ENCODE data around the gene ZNF682.
"Not testable (repeated sequence)": the region's sequence is repeated elsewhere in the genome, so short reads cannot be mapped to it uniquely, and the experiment has no call there.

ZNF682 gene

GRCh38 chr19:20039203-20039723 is at the start of gene ZNF682:
TSS of gene ZNF682 (minus strand) at chr19:20039505. CDS start at chr19:20039345, 160 bp downstream.
- Histone ChIP-seq H3K27me3 (replicated peaks; ENCODE audit: control insufficient read depth, insufficient read depth, low read length) (no peaks in the 10 kb centered on the region), H3K36me3 (ENCODE audit: control insufficient read depth, insufficient read depth, low read length) (no peaks in the 10 kb centered on the region), H3K4me3 (replicated peaks; ENCODE audit: low read depth, low read length) (peak within 1 kb of the TSS; percentile 79)
- peak; percentile 72 for DNase-seq (ENCODE audit: extremely low read depth, insufficient read length)
- no peak for TF ChIP-seq CTCF (IDR thresholded peaks at IDR 0.05; ENCODE audit: insufficient read depth, low read length, poor library complexity, severe bottlenecking)

DNA sequence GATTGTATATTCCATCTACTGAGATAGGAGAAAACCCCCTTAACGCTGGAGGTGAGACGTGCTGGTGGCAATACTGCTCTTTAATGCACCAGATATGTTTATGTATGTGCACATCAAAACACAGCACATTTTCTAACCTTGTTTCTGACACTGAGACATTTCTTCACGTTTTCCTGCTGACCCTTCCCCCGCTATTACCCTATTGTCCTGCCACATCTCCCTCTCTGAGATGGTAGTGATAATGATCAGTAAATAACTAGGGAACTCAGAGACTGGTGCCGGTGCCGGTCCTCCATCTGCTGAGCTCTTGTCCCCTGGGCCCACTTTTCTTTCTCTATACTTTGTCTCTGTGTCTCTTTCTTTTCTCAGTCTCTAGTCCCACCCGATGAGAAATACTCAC is 43.6 kb upstream of the ZNF682 start:
- not testable (repeated sequence) for H3K27me3 ChIP-seq (replicated peaks; ENCODE audit: control insufficient read depth, insufficient read depth, low read length); DNase-seq (ENCODE audit: extremely low read depth, insufficient read length); H3K36me3 ChIP-seq (ENCODE audit: control insufficient read depth, insufficient read depth, low read length); H3K4me3 ChIP-seq (replicated peaks; ENCODE audit: low read depth, low read length)

GRCh38 chr19:20082232-20082833 is 43.0 kb upstream of the ZNF682 start:
- not testable (repeated sequence) for H3K36me3 ChIP-seq (ENCODE audit: control insufficient read depth, insufficient read depth, low read length); H3K4me3 ChIP-seq (replicated peaks; ENCODE audit: low read depth, low read length); DNase-seq (ENCODE audit: extremely low read depth, insufficient read length); H3K27me3 ChIP-seq (replicated peaks; ENCODE audit: control insufficient read depth, insufficient read depth, low read length)

- no peak for TF ChIP-seq CTCF (IDR thresholded peaks at IDR 0.05; ENCODE audit: insufficient read depth, low read length, poor library complexity, severe bottlenecking)
- Histone ChIP-seq H3K27me3 (replicated peaks; ENCODE audit: control insufficient read depth, insufficient read depth, low read length) (no peaks in the 10 kb centered on the region), H3K4me3 (replicated peaks; ENCODE audit: low read depth, low read length) (no peak overlapping the region), H3K36me3 (ENCODE audit: control insufficient read depth, insufficient read depth, low read length) (no peaks in the 10 kb centered on the region)
- no peak for DNase-seq (ENCODE audit: extremely low read depth, insufficient read length)
Measured at GRCh38 chr19:20080656-20081055, 41.4 kb upstream of the ZNF682 start.

DNA sequence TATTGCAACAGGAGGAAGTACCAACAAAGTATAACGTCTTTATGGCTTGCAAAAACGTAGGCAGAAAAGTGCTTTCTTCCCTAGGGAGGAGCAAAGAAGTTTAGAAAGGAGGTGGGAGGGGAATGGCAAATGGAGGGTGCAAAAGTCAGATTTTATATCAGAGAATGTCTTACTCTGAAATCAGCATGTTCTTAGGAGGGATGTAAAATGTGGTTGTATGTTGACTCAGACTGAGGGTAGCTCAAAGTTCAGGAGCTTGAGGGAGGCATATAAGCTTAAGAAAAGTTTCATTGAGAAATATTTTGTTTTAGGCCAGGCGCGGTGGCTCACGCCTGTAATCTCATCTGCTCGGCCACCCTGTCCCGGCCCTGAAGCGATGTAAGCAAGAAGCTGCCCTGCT is 40.2 kb upstream of the ZNF682 start:
- DNase-seq (ENCODE audit: extremely low read depth, insufficient read length), result no peak
- Histone ChIP-seq H3K4me3 (replicated peaks; ENCODE audit: low read depth, low read length) (no peak overlapping the region), H3K36me3 (ENCODE audit: control insufficient read depth, insufficient read depth, low read length) (no peaks in the 10 kb centered on the region), H3K27me3 (replicated peaks; ENCODE audit: control insufficient read depth, insufficient read depth, low read length) (no peaks in the 10 kb centered on the region)
- no peak for TF ChIP-seq CTCF (IDR thresholded peaks at IDR 0.05; ENCODE audit: insufficient read depth, low read length, poor library complexity, severe bottlenecking)

- Histone ChIP-seq H3K36me3 (ENCODE audit: control insufficient read depth, insufficient read depth, low read length) (no peaks in the 10 kb centered on the region), H3K4me3 (replicated peaks; ENCODE audit: low read depth, low read length) (peak overlapping the region; percentile 75), H3K27me3 (replicated peaks; ENCODE audit: control insufficient read depth, insufficient read depth, low read length) (no peaks in the 10 kb centered on the region)
- DNase-seq (ENCODE audit: extremely low read depth, insufficient read length), result no peak
- TF ChIP-seq CTCF (IDR thresholded peaks at IDR 0.05; ENCODE audit: insufficient read depth, low read length, poor library complexity, severe bottlenecking), result no peak
Measured at GRCh38 chr19:20078581-20079031, 39.3 kb upstream of the ZNF682 start.
